NOMO-1 treated with dmso at 0.1 percent for 144 hours (cell line): ENCODE results near the gene DCAF7.

Experiments
- DNase-seq: peaks from one replicate; lab custom pipeline; 2025; ENCODE audit not compliant: unreplicated experiment; lab: John Stamatoyannopoulos, UW

The DCAF7 gene, protein sequence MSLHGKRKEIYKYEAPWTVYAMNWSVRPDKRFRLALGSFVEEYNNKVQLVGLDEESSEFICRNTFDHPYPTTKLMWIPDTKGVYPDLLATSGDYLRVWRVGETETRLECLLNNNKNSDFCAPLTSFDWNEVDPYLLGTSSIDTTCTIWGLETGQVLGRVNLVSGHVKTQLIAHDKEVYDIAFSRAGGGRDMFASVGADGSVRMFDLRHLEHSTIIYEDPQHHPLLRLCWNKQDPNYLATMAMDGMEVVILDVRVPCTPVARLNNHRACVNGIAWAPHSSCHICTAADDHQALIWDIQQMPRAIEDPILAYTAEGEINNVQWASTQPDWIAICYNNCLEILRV

GRCh38 chr17:63549946-63550816 is at the start of gene DCAF7:
Gene DCAF7, plus strand, starts transcription at chr17:63550477. Its CDS starts 201 bp downstream, at chr17:63550678.
- DNase-seq: peak; percentile 100

DNA sequence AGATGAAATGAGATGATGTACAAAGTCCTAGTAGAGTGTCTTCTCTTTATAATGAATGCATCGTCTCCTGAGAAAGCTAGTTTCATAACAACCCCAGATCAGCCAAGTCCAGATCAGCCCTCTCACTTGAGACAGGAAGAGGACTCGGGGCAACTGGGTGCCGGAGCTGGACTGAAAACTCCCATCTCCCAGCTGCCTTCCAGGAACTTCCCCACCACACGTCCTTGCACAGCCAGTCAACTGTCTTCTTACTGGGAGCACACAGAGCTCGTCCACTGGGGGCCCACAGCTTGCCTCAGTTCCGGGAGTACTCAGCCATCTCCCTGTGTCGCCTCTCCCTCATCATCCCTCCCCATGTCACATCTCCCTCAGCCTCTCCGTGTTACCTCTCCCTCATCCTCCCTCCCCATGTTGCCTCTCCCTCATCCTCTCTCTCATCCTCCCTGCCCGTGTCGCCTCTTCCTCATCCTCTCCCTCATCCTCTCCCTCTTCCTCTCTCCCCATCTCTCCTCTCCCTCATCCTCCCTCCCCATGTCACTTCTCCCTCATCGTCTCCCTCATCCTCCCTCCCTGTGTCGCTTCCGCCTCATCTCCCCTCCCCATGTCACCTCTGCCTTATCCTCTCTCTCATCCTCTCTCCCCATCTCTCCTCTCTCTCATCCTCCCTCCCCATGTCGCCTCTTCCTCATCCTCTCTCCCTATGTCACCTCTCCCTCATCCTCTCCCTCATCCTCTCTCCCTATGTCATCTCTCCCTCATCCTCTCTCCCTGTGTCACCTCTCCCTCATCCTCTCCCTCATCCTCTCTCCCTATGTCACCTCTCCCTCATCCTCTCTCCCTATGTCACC is 49.5 kb upstream of the DCAF7 start:
- DNase-seq: no peak

GRCh38 chr17:63503341-63503705 is 47.0 kb upstream of the DCAF7 start:
- DNase-seq: no peak

- no peak for DNase-seq
These were observed 46.0 kb upstream of the DCAF7 start for GRCh38 chr17:63504261-63504660.

DNA sequence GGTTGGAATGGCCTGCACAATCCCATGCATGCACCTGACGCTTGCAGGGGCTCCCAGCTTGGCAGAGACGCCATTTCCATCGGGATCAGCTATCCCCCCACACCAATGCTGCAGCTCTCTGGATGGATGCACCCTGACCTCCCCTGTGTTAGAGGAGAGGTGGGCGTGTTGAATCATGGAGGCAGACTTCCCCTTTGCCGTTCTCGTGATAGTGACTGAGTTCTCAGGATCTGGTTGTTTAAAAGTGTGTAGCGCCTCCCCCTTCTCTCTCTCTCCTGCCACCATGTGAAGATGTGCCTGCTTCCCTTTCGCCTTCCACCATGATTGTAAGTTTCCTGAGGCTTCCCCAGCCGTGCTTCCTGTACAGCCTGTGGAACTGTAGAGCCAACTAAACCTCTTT is 44.9 kb upstream of the DCAF7 start:
- no peak for DNase-seq

GRCh38 chr17:63506627-63507026 is 43.6 kb upstream of the DCAF7 start:
- no peak for DNase-seq

- DNase-seq: no peak
These were observed 38.9 kb upstream of the DCAF7 start for GRCh38 chr17:63511331-63511730.

- no peak for DNase-seq
These were observed 37.9 kb upstream of the DCAF7 start for GRCh38 chr17:63512388-63512787.

GRCh38 chr17:63512896-63513644 is 37.2 kb upstream of the DCAF7 start:
- no peak for DNase-seq

- no peak for DNase-seq
These were observed 35.8 kb upstream of the DCAF7 start for GRCh38 chr17:63514477-63514876.

GRCh38 chr17:63514974-63515373 is 35.3 kb upstream of the DCAF7 start:
- DNase-seq: no peak

GRCh38 chr17:63515426-63515825 is 34.9 kb upstream of the DCAF7 start:
- DNase-seq: no peak

DNA sequence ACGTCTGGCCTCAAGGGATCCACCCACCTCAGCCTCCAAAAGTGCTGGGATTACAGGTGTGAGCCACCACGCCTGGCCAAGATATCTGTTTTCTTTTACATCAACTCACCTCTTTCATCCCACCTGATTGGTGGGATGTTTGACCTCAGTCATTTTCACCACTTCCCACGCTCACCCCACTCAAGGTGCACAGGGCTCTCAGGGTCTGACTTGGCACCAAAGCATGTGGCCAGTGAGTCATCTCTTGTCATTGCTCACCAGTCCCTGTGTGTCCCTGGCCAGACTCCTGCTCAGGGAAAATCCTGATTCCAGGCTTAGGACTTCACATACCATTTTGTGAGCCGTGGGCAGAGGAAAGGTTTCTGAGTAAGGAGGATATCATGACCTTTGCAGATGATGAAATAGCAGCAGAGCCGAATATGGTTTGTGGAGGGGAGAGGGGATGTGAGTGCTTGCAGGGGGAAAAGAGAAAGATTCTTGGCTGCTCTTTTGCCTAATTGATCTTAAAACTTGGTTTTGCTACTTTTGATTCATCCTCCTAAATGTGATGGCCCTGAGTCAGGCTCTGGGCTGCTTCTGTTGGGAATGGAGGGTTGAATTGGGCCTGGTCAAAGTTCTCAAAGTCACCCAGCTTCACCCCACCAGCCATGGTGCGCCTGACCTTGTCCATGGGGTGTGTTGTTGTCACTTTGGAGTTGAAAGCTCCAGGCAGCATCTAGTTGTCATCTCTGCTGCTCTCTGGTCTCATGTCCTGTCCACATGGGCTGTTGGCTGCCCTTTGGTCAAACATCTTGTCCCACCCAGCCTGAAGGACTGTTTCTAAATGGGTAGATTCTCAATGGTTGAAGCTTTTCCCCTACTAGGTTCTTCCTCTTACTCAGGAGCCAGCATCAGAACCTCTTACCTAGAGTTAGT is 33.1 kb upstream of the DCAF7 start:
- DNase-seq: no peak

DNA sequence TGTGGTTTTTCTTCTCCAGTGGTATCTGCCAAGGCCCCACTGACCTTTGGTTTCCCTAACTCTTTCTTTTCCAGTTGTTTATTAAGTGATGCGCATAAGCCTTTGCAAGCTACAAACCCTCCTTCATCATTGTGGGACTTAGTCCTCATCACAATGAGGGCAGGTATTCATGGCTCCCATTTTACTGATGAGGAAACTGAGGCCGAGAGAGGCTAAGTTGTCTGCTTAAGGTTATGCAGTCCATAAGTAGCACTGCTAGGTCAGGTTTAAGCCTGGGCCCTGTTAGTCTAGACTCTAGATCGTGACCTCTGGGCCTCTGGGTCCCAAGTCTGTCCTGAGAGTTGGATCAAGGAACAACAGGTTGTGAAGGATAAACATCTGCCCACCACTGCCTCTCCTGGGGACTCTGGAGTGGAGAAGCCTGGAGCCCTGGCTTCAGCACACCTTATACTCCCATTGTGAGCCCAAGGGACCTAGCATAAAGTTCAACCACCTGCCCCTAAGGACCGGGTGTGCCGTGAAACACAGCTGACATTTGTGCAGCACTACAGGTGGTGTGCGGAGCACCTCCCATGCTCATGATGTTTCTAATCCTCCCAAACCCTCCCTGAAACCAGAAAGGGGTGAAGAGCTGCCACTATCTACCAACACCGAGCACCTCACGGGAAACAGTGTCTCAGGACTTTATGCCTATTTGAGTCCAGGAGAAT is 32.3 kb upstream of the DCAF7 start:
- no peak for DNase-seq

DNA sequence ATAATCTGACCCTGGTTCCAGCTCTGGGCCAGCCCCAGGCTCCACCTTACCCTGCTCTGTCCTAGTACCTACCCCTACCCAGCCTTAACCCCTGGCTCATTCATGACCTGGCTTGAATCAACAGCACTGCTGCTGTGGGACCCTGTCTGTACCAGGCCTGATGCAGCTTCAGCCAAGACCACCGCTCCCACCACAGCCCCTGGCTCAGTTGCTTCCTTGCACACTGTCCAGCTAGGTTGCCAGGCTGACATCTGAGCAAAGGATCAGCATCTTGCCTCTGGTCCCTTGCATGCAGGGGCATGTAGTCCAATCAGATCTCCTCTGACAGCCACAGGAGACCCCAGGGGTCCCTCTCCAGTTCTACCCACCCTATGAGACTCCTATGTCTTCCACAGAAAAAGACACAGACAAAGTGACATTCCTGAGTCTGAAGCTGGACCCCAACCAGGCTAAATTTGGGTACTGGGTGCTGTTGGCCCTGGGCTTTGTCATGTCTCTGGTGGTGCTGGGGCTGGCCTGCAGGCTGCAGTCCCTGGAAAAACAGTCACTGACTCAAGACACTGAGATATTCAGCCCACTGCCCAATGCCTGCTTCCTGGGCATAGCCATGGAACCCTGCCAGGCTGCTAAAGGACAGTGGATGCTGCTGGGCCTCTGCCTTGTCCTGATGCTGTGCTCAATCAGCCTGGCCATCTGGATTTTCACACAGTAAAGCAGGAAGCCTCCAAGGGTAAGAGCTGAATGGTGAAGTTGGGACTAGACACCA is 31.0 kb upstream of the DCAF7 start:
- no peak for DNase-seq

GRCh38 chr17:63519972-63520882 is 30.1 kb upstream of the DCAF7 start:
- no peak for DNase-seq

GRCh38 chr17:63523253-63523855 is 26.9 kb upstream of the DCAF7 start, which contains the start of gene KCNH6:
Gene KCNH6, plus strand, starts transcription at chr17:63523358. Its CDS starts 56 bp downstream, at chr17:63523414.
- no peak for DNase-seq
